ENCODE results near the gene PPP2R1B.

Gene PPP2R1B

GRCh38 chr11:111699579-111700156 is 66.5 kb downstream of the PPP2R1B start:
- intact Hi-C loops (cut with DNase I): no loop called here
- no peak for DNase-seq

GRCh38 chr11:111698852-111699559 is 67.2 kb downstream of the PPP2R1B start:
- DNase-seq: no peak
- intact Hi-C loops (cut with DNase I): no loop called here

GRCh38 chr11:111697933-111698371 is 68.2 kb downstream of the PPP2R1B start:
- intact Hi-C loops (cut with DNase I): no loop called here
- no peak for DNase-seq

- no peak for DNase-seq
- intact Hi-C loops (cut with DNase I): no loop called here
These were observed 69.6 kb downstream of the PPP2R1B start for GRCh38 chr11:111696556-111696955.

- no peak for DNase-seq
- intact Hi-C loops (cut with DNase I): no loop called here
These were observed 71.3 kb downstream of the PPP2R1B start for GRCh38 chr11:111694851-111695250.

- intact Hi-C loops (cut with DNase I): no loop called here
These were observed 72.8 kb downstream of the PPP2R1B start for GRCh38 chr11:111693224-111693937.

GRCh38 chr11:111691741-111692140 is 74.4 kb downstream of the PPP2R1B start:
- intact Hi-C loops (cut with DNase I): no loop called here
- DNase-seq: no peak

More at GRCh38 chr11:111693224-111693937, 72.8 kb downstream of the PPP2R1B start:
- DNase-seq: no peak

- no peak for DNase-seq
- intact Hi-C loops (cut with DNase I): no loop called here
These were observed 75.0 kb downstream of the PPP2R1B start for GRCh38 chr11:111691176-111691575.

- DNase-seq: no peak
- intact Hi-C loops (cut with DNase I): no loop called here
These were observed 78.2 kb downstream of the PPP2R1B start for GRCh38 chr11:111688013-111688412.

GRCh38 chr11:111684251-111684650 is 81.9 kb downstream of the PPP2R1B start:
- no peak for DNase-seq
- intact Hi-C loops (cut with DNase I): no loop called here

- no peak for DNase-seq
- intact Hi-C loops (cut with DNase I): no loop called here
These were observed 82.4 kb downstream of the PPP2R1B start for GRCh38 chr11:111683806-111684205.

GRCh38 chr11:111680486-111681175 is 85.6 kb downstream of the PPP2R1B start:
- intact Hi-C loops (cut with DNase I): no loop called here
- DNase-seq: no peak

Data from posterior cingulate gyrus (tissue), 11 donors.